ENCODE results near the gene WWC1. TPM values are rescaled to one million over a fixed set of nuclear protein-coding genes. Genes with fewer than 3 reads are reported as not detected.

WWC1 gene
- total RNA-seq, 3 donors from 2014 or later = 0.86 to 5.0 (median 1.7) TPM

GRCh38 chr5:168364750-168365550 is 73.5 kb downstream of the WWC1 start:
- no peaks in the 10 kb centered on the region for H3K4me1 Mint-ChIP-seq (ENCODE audit: low read depth)
- ATAC-seq (no peak), DNase-seq (no peak)
- peaks cover 3% of the 10 kb centered on the region for H3K27me3 Mint-ChIP-seq (ENCODE audit: low read depth)
- no peaks in the 10 kb centered on the region for H3K36me3 Mint-ChIP-seq (ENCODE audit: insufficient read depth)
- no peak overlapping the region for H3K4me3 Mint-ChIP-seq
- H3K9me3 Mint-ChIP-seq = no peaks in the 10 kb centered on the region

GRCh38 chr5:168365581-168366081 is 74.2 kb downstream of the WWC1 start:
- Mint-ChIP-seq H3K27me3 (ENCODE audit: low read depth) (peaks cover under 1% of the 10 kb centered on the region), H3K36me3 (ENCODE audit: insufficient read depth) (no peaks in the 10 kb centered on the region), H3K4me1 (ENCODE audit: low read depth) (no peaks in the 10 kb centered on the region), H3K4me3 (no peak overlapping the region), H3K9me3 (no peaks in the 10 kb centered on the region)
- DNase-seq = no peak
- ATAC-seq = no peak

- Mint-ChIP-seq H3K27me3 (ENCODE audit: low read depth) (peaks cover 2% of the 10 kb centered on the region), H3K4me3 (no peak overlapping the region), H3K36me3 (ENCODE audit: insufficient read depth) (no peaks in the 10 kb centered on the region), H3K4me1 (ENCODE audit: low read depth) (no peaks in the 10 kb centered on the region), H3K9me3 (no peaks in the 10 kb centered on the region)
- ATAC-seq = no peak
- no peak for DNase-seq
These were observed 74.7 kb downstream of the WWC1 start for GRCh38 chr5:168366116-168366515.

- Mint-ChIP-seq H3K9me3 (no peaks in the 10 kb centered on the region), H3K4me1 (ENCODE audit: low read depth) (no peaks in the 10 kb centered on the region), H3K27me3 (ENCODE audit: low read depth) (peaks cover 2% of the 10 kb centered on the region), H3K4me3 (no peak overlapping the region), H3K36me3 (ENCODE audit: insufficient read depth) (no peaks in the 10 kb centered on the region)
- DNase-seq = no peak
- no peak for ATAC-seq
These were observed 77.4 kb downstream of the WWC1 start for GRCh38 chr5:168368854-168369253.

- Mint-ChIP-seq H3K9me3 (no peaks in the 10 kb centered on the region), H3K36me3 (ENCODE audit: insufficient read depth) (no peaks in the 10 kb centered on the region), H3K27me3 (ENCODE audit: low read depth) (peaks cover 2% of the 10 kb centered on the region), H3K4me1 (ENCODE audit: low read depth) (no peaks in the 10 kb centered on the region), H3K4me3 (no peak overlapping the region)
- DNase-seq (no peak), ATAC-seq (no peak)
These were observed 79.4 kb downstream of the WWC1 start for GRCh38 chr5:168370831-168371230.

GRCh38 chr5:168372356-168372946 is 81.0 kb downstream of the WWC1 start:
- H3K4me3 Mint-ChIP-seq = no peak overlapping the region
- no peak for ATAC-seq

GRCh38 chr5:168374532-168374931 is 83.1 kb downstream of the WWC1 start:
- ATAC-seq (no peak), DNase-seq (no peak)
- H3K4me1 Mint-ChIP-seq (ENCODE audit: low read depth) = peaks cover 12% of the 10 kb centered on the region
- peaks cover 2% of the 10 kb centered on the region for H3K27me3 Mint-ChIP-seq (ENCODE audit: low read depth)
- H3K4me3 Mint-ChIP-seq = no peak overlapping the region
- no peaks in the 10 kb centered on the region for H3K9me3 Mint-ChIP-seq
- H3K36me3 Mint-ChIP-seq (ENCODE audit: insufficient read depth) = no peaks in the 10 kb centered on the region

More at GRCh38 chr5:168372356-168372946, 81.0 kb downstream of the WWC1 start:
- Mint-ChIP-seq H3K4me1 (ENCODE audit: low read depth) (peaks cover 10% of the 10 kb centered on the region), H3K36me3 (ENCODE audit: insufficient read depth) (no peaks in the 10 kb centered on the region), H3K9me3 (no peaks in the 10 kb centered on the region), H3K27me3 (ENCODE audit: low read depth) (peaks cover 2% of the 10 kb centered on the region)
- no peak for DNase-seq

GRCh38 chr5:168375214-168375613 is 83.8 kb downstream of the WWC1 start:
- Mint-ChIP-seq H3K4me1 (ENCODE audit: low read depth) (peaks cover 12% of the 10 kb centered on the region), H3K27me3 (ENCODE audit: low read depth) (peaks cover 2% of the 10 kb centered on the region), H3K9me3 (no peaks in the 10 kb centered on the region), H3K4me3 (no peak overlapping the region), H3K36me3 (ENCODE audit: insufficient read depth) (no peaks in the 10 kb centered on the region)
- DNase-seq = no peak
- no peak for ATAC-seq

GRCh38 chr5:168377525-168377924 is 86.1 kb downstream of the WWC1 start:
- Mint-ChIP-seq H3K4me1 (ENCODE audit: low read depth) (peaks cover 16% of the 10 kb centered on the region), H3K36me3 (ENCODE audit: insufficient read depth) (no peaks in the 10 kb centered on the region), H3K4me3 (no peak overlapping the region), H3K9me3 (no peaks in the 10 kb centered on the region), H3K27me3 (ENCODE audit: low read depth) (no peaks in the 10 kb centered on the region)
- ATAC-seq (no peak), DNase-seq (no peak)

GRCh38 chr5:168378741-168379140 is 87.3 kb downstream of the WWC1 start:
- DNase-seq = no peak
- Mint-ChIP-seq H3K4me3 (no peak overlapping the region), H3K36me3 (ENCODE audit: insufficient read depth) (no peaks in the 10 kb centered on the region), H3K4me1 (ENCODE audit: low read depth) (peaks cover 22% of the 10 kb centered on the region), H3K27me3 (ENCODE audit: low read depth) (no peaks in the 10 kb centered on the region), H3K9me3 (no peaks in the 10 kb centered on the region)
- no peak for ATAC-seq

GRCh38 chr5:168382421-168382820 is 91.0 kb downstream of the WWC1 start:
- Mint-ChIP-seq H3K4me3 (no peak overlapping the region), H3K36me3 (ENCODE audit: insufficient read depth) (no peaks in the 10 kb centered on the region), H3K27me3 (ENCODE audit: low read depth) (no peaks in the 10 kb centered on the region), H3K4me1 (ENCODE audit: low read depth) (peaks cover 13% of the 10 kb centered on the region), H3K9me3 (peaks cover 7% of the 10 kb centered on the region)
- ATAC-seq (no peak), DNase-seq (no peak)

GRCh38 chr5:168390491-168390890 is 99.0 kb downstream of the WWC1 start:
- Mint-ChIP-seq H3K36me3 (ENCODE audit: insufficient read depth) (peaks cover 3% of the 10 kb centered on the region), H3K4me1 (ENCODE audit: low read depth) (no peaks in the 10 kb centered on the region), H3K4me3 (no peak overlapping the region), H3K9me3 (peaks cover 16% of the 10 kb centered on the region), H3K27me3 (ENCODE audit: low read depth) (peaks cover 2% of the 10 kb centered on the region)
- ATAC-seq (no peak), DNase-seq (no peak)

- Mint-ChIP-seq H3K27me3 (ENCODE audit: low read depth) (peaks cover 2% of the 10 kb centered on the region), H3K36me3 (ENCODE audit: insufficient read depth) (peaks cover 3% of the 10 kb centered on the region), H3K9me3 (peaks cover 15% of the 10 kb centered on the region), H3K4me3 (no peak overlapping the region), H3K4me1 (ENCODE audit: low read depth) (no peaks in the 10 kb centered on the region)
- ATAC-seq = no peak
- no peak for DNase-seq
These were observed 102.3 kb downstream of the WWC1 start for GRCh38 chr5:168393773-168394172.

- no peak for DNase-seq
- peaks cover 7% of the 10 kb centered on the region for H3K27me3 Mint-ChIP-seq (ENCODE audit: low read depth)
- no peaks in the 10 kb centered on the region for H3K9me3 Mint-ChIP-seq
- H3K4me1 Mint-ChIP-seq (ENCODE audit: low read depth) = no peaks in the 10 kb centered on the region
- no peak for ATAC-seq
- no peak overlapping the region for H3K4me3 Mint-ChIP-seq
- H3K36me3 Mint-ChIP-seq (ENCODE audit: insufficient read depth) = no peaks in the 10 kb centered on the region
These were observed 109.2 kb downstream of the WWC1 start for GRCh38 chr5:168400429-168401220.

Data from activated T-cell treated with anti-CD3 and anti-CD28 coated beads, Interleukin-2, amount 50 U/mL, for 4 hours (primary cell).